Stimulated activated CD4-positive, alpha-beta T cell treated with anti-CD3 and anti-CD28 coated beads, Interleukin-15, amount 100 ng/mL, for 24 hours (primary cell): ENCODE measurements around the gene TFAP2B.

ENCODE experiments used
- DNase-seq: peaks from one replicate; pipeline ENCODE4 v3.0.0-alpha.2; 2020

TFAP2B gene

DNA sequence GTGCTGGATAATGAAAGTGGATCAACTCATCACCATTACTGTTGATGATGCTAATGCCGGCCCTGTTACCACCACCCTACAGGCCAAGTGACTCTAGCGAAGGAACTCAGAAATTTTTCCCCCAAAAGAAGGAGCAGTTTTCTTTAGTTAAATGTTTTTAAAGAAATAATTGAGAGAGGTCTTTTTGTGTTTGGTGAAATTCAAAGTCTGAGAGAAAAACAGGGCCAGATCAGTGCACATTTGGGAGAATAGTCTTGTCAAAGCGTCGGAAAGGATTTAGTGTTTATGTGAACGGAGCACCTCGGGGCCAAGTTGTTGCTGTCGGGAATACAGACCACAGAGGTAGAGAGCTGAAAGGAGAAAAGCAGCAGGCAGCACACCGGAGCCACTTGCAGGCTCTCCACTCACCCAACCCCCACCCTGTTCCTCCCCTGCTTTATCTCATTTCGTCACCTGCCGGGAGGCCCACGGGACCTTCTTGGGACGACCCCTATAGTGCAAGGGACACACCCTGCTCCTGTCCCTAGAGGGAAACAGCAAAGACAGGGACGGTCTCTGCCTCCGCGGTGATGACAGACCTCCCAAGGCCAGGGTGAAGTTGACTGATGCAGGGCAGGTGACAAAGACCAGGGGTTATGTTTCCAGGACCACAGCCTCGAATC lies 6.8 kb downstream of the TFAP2B start:
- DNase-seq, result no peak

DNA sequence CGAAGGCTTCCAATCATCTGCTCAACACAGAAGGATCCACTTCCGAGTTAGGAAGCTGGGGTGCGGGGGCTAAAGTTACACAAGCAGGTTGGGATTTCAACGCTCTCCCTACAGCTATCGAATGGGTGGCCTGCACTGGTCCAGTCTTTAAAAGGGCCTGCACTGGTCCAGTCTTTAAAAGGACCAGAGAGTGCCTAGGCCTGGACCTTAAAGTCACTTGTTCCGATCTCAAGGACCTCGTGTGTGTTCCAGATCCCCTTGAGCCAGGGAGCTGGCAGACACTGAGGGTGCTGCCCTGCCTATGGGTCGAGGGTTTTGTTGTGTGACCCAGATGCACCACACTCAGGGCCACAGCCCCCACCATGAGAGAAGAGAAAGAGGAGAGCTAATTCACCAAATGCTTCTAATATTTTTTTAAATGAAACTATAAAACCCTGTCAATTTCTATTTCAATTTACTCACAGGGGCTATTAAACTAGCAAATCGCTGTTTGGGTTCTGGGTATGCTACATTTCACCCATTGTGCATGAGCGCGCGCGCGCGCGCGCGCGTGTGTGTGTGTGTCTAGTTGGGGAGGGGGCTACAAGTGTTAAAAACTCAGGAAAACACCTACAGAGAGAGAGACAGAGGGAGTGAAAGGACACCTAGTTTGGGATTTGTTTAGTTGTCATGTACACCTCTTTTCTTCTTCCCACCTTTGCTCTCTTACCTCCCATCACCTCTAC lies 7.5 kb downstream of the TFAP2B start:
- DNase-seq, result no peak

DNA sequence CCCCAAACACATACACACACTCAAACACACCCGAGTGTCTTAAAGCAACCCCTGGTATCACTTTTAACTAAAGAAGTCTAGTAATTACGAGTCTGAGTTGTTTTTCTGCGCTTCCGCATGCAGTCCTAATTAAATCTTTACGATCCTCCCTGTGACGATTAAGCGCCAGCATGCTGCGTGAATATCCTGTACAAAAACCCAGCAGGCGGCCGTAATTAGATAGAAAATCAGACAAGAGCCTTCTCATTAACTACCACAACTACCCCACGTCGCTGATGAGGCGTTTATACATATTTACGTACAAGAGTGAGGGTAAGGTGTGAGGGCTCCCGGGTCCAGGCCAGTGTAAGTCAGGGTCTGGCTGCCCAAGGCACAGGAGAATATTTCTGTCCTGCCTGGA lies 8.1 kb downstream of the TFAP2B start:
- DNase-seq, result no peak

DNA sequence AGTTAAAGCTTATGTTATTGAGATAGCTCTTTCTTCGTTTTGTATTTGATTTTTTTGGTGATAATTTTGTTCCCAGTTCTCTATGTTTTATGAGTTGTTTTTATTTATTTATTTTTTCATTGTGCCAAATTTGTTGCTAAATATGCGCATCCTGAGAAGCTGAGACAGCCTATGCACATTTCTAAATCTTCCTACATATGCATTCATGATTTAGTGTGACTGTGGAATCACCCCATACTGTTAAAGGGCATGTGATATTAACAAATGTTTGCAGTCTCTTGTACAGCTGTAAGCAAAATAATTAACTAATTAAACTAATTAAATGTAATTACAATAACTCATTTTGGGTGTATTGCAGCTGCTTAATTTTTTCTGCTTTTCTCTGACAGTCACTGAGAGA lies 10.4 kb downstream of the TFAP2B start:
- no peak for DNase-seq

DNA sequence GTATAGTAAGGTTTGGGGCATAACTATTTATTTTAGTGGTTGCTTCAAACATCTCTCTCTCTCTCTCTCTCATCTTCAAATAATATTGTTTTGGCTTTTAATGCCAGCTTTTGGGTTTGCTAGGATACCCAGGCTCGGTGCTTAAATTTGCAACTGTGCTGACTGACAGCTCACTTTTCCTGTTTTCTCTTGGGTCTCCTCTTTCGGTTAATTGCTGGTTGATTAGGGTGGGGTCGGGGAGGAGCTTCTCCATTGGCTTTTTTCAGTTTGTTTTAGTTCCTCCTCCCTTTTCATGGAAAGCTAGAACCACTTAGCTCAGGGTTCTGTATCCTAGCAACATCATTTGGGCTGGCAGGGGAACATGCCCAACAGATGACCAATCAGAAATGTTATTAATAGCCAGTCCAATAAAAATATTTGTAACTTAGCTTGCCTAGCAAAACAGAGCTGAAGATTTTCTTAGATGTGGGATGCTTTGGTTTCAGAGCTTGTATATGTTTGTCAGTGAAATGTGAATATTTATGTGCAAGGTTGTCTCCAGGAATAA lies 11.3 kb downstream of the TFAP2B start:
- no peak for DNase-seq

DNA sequence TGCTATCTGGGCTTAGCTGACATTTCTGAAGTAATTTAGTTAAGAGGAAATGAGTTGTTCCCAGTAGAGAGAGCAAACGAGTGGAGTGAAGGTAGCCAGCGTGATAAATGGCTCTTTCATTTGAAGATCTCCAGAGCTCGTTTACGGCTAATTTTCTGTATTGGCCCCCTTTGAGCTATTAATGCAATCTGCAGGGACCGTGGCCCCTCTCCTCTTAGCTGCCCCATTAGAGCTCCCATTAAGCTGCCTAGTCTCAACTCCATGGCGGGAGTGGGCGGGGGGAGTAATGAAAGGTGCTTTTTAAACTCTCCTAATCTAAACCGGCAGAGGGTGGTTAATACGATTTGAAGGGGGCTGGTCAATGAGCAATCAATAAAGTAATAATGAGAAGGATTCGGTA lies 12.5 kb downstream of the TFAP2B start:
- no peak for DNase-seq

GRCh38 chr6:50832912-50833311 lies 14.2 kb downstream of the TFAP2B start:
- DNase-seq, result no peak

DNA sequence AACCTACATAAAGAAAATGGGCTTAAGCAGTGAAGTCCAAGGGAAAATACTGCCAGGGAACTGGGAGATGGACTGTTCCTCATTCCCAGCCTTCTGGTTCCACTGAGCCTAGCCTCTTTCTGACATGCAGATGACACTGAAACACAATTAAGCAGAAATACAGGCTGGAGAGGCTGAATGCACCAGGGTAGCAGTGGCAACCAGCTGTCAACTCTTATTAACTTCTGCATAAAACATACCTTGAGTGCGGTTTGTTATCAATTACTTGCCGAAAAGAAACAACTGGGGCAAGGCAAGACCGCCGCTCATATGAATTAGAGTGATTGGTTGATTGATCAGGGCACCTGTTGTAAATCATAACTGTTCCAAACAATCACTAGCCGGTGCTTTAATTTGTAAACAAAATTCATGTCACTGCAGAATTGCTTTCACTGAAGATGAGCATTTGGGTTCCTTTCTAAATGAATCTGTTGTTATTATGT lies 16.3 kb downstream of the TFAP2B start:
- no peak for DNase-seq

DNA sequence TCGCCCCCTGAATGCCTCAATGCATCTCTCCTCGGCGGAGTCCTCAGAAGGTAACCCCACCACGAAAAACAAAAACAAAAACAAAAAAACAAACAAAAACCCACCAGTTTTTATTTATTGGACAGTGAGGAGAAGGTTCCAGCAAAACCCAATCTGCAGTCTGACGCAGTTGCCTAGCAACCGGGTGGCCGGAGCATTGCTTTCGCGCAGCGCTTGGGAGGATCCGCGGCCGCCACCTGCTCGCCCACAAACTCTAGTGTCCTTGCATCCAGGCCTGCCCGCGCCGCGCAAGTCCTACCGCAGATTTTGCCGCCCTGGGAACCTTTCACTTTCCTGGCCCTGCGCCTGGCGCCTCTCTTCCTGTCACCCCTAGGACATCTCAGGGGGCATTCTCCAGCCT lies 17.6 kb downstream of the TFAP2B start:
- no peak for DNase-seq

DNA sequence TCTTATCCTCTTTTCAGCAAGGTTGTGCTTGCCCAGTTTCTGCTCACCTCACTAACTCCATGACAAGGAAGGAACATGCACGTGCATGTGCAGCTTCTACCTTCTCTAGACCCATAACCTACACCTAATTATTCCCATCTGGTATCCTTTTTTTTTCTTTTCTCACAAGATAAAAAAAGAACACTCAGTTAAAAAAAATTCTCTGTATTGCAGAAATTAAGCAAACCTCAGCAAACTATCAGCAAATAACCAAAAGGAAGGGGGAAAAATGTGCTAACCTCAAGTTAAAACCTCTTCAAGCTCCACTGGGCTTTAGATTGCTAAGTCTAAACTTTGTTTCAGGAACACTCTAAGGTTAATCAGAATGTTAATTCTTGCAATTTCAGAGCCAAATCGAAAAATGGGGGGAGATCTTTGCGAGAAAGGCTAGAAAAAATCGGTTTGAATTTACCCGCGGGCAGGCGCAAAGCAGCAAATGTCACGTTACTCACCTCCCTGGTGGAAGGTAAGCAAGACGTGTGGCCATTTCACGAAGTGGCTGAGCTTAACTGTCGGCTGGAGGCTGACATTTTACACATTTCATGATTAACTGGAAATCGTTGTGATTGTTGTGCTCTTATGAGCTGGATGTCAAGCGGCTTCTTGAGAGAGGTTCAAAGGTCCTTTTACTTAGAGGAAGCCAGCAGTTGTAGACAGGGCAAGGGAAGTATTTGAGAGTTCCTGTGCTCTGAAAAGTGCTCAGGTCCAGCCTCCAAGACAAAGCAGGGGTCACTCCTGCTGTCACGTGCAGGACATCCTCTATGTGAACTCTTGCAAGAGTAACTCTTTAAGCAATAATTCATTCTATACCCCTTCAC lies 19.1 kb downstream of the TFAP2B start:
- no peak for DNase-seq

DNA sequence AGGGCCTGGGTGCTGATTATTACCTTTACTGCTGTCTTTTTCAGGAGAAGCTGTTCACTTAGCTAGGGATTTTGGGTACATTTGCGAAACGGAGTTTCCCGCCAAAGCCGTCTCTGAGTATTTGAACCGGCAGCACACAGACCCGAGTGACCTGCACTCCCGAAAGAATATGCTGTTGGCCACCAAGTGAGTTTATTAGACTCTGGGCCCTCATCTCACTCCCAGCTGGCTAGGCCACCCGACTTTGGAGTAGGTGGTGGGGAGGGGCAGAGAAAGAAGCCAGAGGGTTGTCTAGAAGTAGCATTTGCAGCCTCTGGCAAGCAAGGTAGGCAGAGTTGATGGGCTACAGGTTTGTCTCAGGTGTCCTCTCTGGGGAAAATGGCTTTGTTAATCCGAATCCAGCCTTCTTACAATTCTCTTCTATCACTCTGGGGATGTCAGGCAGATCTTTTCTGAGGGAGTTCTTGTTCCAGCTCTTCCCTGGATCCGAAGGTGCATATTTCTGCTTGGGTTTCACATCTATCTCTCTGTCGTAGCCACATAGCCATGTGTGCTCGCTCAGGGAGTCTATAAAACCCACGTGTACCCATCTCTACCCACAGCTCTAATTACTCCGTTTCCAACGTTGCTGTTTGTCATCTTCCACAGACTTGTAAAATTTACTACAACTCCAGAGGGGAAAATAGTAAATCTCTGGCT lies 21.6 kb downstream of the TFAP2B start:
- DNase-seq, result no peak

DNA sequence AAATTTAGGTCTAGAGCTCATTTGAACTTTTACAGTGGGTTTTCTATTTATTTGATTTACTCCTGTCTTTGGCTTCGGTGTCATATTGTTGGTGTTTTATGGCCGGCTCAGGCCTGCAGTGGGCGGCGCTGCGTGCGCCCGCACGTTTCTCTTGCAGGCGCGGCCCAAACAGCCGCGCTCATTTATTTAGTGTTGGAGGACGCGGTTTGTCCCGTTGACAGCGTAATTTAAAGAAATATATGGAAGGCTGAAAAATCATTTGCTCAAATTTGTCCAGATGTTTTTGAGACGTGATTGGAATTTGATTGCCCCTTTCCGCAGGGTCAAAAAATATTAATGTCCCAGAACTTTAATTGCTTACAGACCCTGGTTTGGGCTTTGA lies 22.1 kb downstream of the TFAP2B start:
- DNase-seq, result no peak

GRCh38 chr6:50842446-50842845 lies 23.8 kb downstream of the TFAP2B start:
- DNase-seq, result no peak

GRCh38 chr6:50842861-50843384 lies 24.3 kb downstream of the TFAP2B start:
- no peak for DNase-seq

DNA sequence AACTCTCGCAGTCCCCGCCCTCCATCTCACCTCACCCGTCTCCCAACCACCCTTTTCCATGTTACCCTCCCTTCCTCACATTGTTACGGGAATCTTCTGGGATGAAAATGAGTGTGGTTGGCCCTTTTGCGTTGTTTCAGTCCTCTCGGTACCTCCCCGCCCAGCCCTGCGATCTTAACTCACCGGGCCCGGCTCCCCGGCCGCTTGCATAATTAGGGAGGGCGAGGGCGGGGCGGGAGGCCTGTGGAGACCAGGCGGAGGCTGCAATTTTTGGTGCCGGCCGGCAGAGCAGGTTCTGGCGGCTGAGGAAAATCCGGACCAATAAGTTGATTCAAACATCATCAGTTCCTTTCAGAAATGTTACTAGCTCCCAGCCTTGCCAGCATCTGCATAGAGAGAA lies 25.2 kb downstream of the TFAP2B start:
- DNase-seq, result no peak

GRCh38 chr6:50845499-50846143 lies 26.9 kb downstream of the TFAP2B start:
- no peak for DNase-seq

DNA sequence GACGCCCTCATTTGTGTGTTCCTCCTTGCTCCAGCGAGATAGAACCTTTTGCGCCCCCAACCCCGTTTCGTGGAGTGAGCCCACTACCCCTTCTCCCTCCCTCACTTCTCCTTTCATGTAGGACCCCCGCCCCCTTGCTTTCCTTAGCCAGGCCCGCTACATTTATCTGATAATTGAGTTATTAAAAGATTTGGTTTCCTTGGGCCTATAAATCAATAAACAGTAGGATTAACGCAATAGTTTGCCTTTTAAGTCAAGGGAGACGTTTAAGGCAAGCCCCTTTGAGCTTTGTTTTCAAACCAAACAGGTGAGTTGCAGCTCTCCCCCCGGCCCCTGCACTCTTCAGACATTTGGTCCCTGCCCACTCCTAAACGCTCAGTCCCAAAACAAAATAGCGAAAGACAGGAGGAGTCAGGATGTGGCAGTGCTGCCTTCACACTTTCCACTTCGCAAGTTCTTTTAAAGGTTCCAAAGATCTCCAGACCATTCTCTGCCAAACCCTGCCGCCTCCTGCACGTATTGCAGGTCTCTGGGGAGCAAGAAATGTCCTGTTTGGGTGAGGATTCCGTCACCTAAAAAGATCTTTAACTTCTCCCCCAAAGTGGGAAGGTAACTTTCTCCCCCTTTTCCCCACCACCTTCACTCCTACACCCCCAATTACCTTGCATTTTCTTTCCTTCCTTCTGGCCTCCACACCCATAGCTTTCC lies 27.6 kb downstream of the TFAP2B start:
- DNase-seq, result no peak

- no peak for DNase-seq
Observed at GRCh38 chr6:50846852-50847155, 28.1 kb downstream of the TFAP2B start.

GRCh38 chr6:50847890-50848594 lies 29.4 kb downstream of the TFAP2B start:
- DNase-seq, result no peak

GRCh38 chr6:50848989-50849795 lies 30.5 kb downstream of the TFAP2B start:
- no peak for DNase-seq
